A549 (cell line): ENCODE data around the gene PLCB1. TPM values are rescaled to one million over a fixed set of nuclear protein-coding genes. Genes with fewer than 3 reads are reported as not detected.
A peak's percentile ranks its signal among the peaks of the same experiment; 100 is the strongest.

Source experiments
- ATAC-seq, 2 experiments: fragments of 200-7000 bp in 1 of 2; fragments of >200 bp in 1 of 2; cut with Nextera tagmentation in 1 of 2; cut with Tn5 transposase in 1 of 2; 3 replicates each; pipeline versions ENCODE4 v1.8.0 to v1.9.1; 2018 to 2020; ENCODE audit warnings: mild to moderate bottlenecking in 1 of 2, moderate library complexity in 1 of 2
- CTCF ChIA-PET: fragments of 300-600 bp; sonication (Branson Sonifier 250); formaldehyde crosslinking; extraction: SDS; loops from one replicate; lab custom pipeline; 2021; ENCODE audit warnings: antibody characterized with exemption, inconsistent platforms; lab: Yijun Ruan, JAX
- POLR2A ChIA-PET: fragments of 350-600 bp; formaldehyde crosslinking; extraction: SDS; loops from one replicate; lab custom pipeline; 2021; ENCODE audit warnings: antibody characterized with exemption, inconsistent platforms; lab: Yijun Ruan, JAX
- DNase-seq, 2 experiments: peaks; one replicate each; pipeline versions ENCODE4 v3.0.0 to v3.0.0-alpha.2; 2011 to 2016; ENCODE audit warnings: low read depth in 1 of 2, low spot score in 1 of 2
- FAIRE-seq: peaks from 2 replicates; lab custom pipeline; 2011; peaks lifted over from hg19 to GRCh38; lab: Jason Lieb, UNC
- H3K27ac ChIP-seq, 2 experiments: fragments of >200 bp; sonication (Bioruptor Twin); formaldehyde crosslinking; 3 replicates each; pipeline ENCODE4 v1.5.1; 2016 to 2017
- H3K4me1 ChIP-seq: fragments of >200 bp; sonication (Bioruptor Twin); formaldehyde crosslinking; 3 replicates; pipeline ENCODE4 v1.6.1; 2016
- H3K4me2 ChIP-seq: fragments of >200 bp; sonication (Bioruptor Twin); formaldehyde crosslinking; 3 replicates; pipeline ENCODE4 v1.6.1; 2016
- H3K4me3 ChIP-seq: fragments of >200 bp; sonication (Bioruptor Twin); formaldehyde crosslinking; 3 replicates; pipeline ENCODE4 v1.5.1; 2016
- H3K9me3 ChIP-seq: fragments of >200 bp; sonication (Bioruptor Twin); formaldehyde crosslinking; 3 replicates; pipeline ENCODE4 v1.6.1; 2016
- BHLHE40 ChIP-seq: IDR thresholded peaks from 2 replicates; pipeline ENCODE4 v1.6.1; 2012; ENCODE audit warnings: low read depth, low read length, inconsistent platforms
- CBX8 ChIP-seq: fragments of 200-600 bp; sonication (generic); IDR thresholded peaks from 2 replicates; pipeline ENCODE4 v1.6.1; 2016
- CEBPB ChIP-seq, 2 experiments: fragments of >200 bp in 1 of 2; sonication (Bioruptor Twin) in 1 of 2; formaldehyde crosslinking in 1 of 2; IDR thresholded peaks; 2 replicates each; pipeline ENCODE4 v1.6.1; 2012 to 2016
- CHD4 ChIP-seq: fragments of 200-600 bp; sonication (generic); IDR thresholded peaks from 2 replicates; pipeline ENCODE4 v1.6.1; 2016; ENCODE audit warnings: antibody characterized with exemption, mild to moderate bottlenecking, borderline replicate concordance
- EHF ChIP-seq: fragments of 250-450 bp; sonication (Bioruptor Pico); IDR thresholded peaks from 2 replicates; pipeline ENCODE4 v1.5.0; 2020; ENCODE audit warnings: mild to moderate bottlenecking
- FOXS1 ChIP-seq: fragments of 250-450 bp; sonication (Bioruptor Pico); IDR thresholded peaks from 2 replicates; pipeline ENCODE4 v1.5.0; 2020; ENCODE audit warnings: mild to moderate bottlenecking, moderate library complexity
- HDAC2 ChIP-seq: fragments of 200-600 bp; sonication (generic); IDR thresholded peaks from 2 replicates; pipeline ENCODE4 v1.6.1; 2016
- HEYL ChIP-seq: fragments of 250-450 bp; sonication (Bioruptor Pico); IDR thresholded peaks from 2 replicates; pipeline ENCODE4 v1.8.0; 2021; ENCODE audit warnings: mild to moderate bottlenecking, moderate library complexity
- HOXA7 ChIP-seq: fragments of 250-450 bp; sonication (Bioruptor Pico); IDR thresholded peaks from 2 replicates; pipeline ENCODE4 v1.5.0; 2020; ENCODE audit warnings: mild to moderate bottlenecking, moderate library complexity
- JUN ChIP-seq, 2 experiments: fragments of >200 bp; sonication (Bioruptor Twin); formaldehyde crosslinking; IDR thresholded peaks; 2 replicates in 1 of 2; 3 replicates in 1 of 2; pipeline ENCODE4 v1.6.1; 2016 to 2017
- JUNB ChIP-seq: fragments of >200 bp; sonication (Bioruptor Twin); formaldehyde crosslinking; IDR thresholded peaks from 2 replicates; pipeline ENCODE4 v1.6.1; 2016
- MAFK ChIP-seq: fragments of 450-650 bp; IDR thresholded peaks from 2 replicates; pipeline ENCODE4 v1.6.1; 2014; ENCODE audit not compliant: partially characterized antibody
- PHF8 ChIP-seq: fragments of 200-600 bp; sonication (generic); IDR thresholded peaks from 2 replicates; pipeline ENCODE4 v1.6.1; 2016; ENCODE audit warnings: low read depth, mild to moderate bottlenecking, antibody characterized with exemption, moderate library complexity, borderline replicate concordance
- POLR2A ChIP-seq: IDR thresholded peaks from 2 replicates; pipeline ENCODE4 v1.6.1; 2012; ENCODE audit warnings: mild to moderate bottlenecking, low read length
- RARB ChIP-seq: fragments of 250-450 bp; sonication (Bioruptor Pico); IDR thresholded peaks from 2 replicates; pipeline ENCODE4 v1.8.0; 2021; ENCODE audit warnings: mild to moderate bottlenecking, moderate library complexity
- RCOR1 ChIP-seq: fragments of 150-350 bp; IDR thresholded peaks from 2 replicates; pipeline ENCODE4 v1.6.1; 2014; ENCODE audit warnings: antibody characterized with exemption, low read length, low read depth
- RNF2 ChIP-seq: fragments of 200-600 bp; sonication (generic); IDR thresholded peaks from 2 replicates; pipeline ENCODE4 v1.6.1; 2016; ENCODE audit warnings: low read depth, mild to moderate bottlenecking, antibody characterized with exemption, moderate library complexity, borderline replicate concordance
- TP53 ChIP-seq: fragments of 250-450 bp; sonication (Bioruptor Pico); IDR thresholded peaks from 2 replicates; pipeline ENCODE4 v1.5.0; 2021; ENCODE audit warnings: mild to moderate bottlenecking, moderate library complexity
- ZNF302 ChIP-seq: fragments of 250-450 bp; sonication (Bioruptor Pico); IDR thresholded peaks from 2 replicates; pipeline ENCODE4 v1.9.0; 2021; ENCODE audit warnings: inconsistent platforms, mild to moderate bottlenecking, moderate library complexity
- ZSCAN20 ChIP-seq: fragments of 250-450 bp; sonication (Bioruptor Pico); IDR thresholded peaks from 2 replicates; pipeline ENCODE4 v1.8.0; 2022; ENCODE audit warnings: mild to moderate bottlenecking, moderate library complexity
- WGBS: methylation state at CpG from one replicate; pipeline ENCODE4 v1.1.6; 2017; ENCODE audit errors: missing lambda C conversion rate; 5-methylcytosine and 5-hydroxymethylcytosine counted together
- polyA plus RNA-seq, 4 experiments: library from polyadenylated mRNA; depleted of rRNA in 3 of 4; stranded (reverse); fragments of >200 nt; fragmentation: RNase III in 1 of 4; extraction: RNeasy Plus Mini Kit Qiagen cat#74134 plus additional on column Dnase treatment in 1 of 4; gene quantifications; 2 replicates in 3 of 4; 3 replicates in 1 of 4; pipeline ENCODE4 v1.2.3, GENCODE V29; 2011 to 2017
- TF ChIP-seq, protein P1 (sequence below): fragments of 200-600 bp; sonication (generic); IDR thresholded peaks from 2 replicates; pipeline ENCODE4 v1.6.1; 2016; ENCODE audit warnings: antibody characterized with exemption, mild to moderate bottlenecking, moderate library complexity
- TF ChIP-seq, protein P2 (sequence below): fragments of >200 bp; sonication (Bioruptor Twin); formaldehyde crosslinking; IDR thresholded peaks from 3 replicates; pipeline ENCODE4 v1.5.1; 2016
- TF ChIP-seq, protein P3 (sequence below): fragments of >200 bp; sonication (Bioruptor Twin); formaldehyde crosslinking; IDR thresholded peaks from 3 replicates; pipeline ENCODE4 v1.6.1; 2016
- TF ChIP-seq, protein P4 (sequence below): IDR thresholded peaks from 2 replicates; pipeline ENCODE4 v1.6.1; 2012

Gene PLCB1
- polyA plus RNA-seq, 2 of the 4 experiments (the other 2 are of a cell fraction) = 0.97 to 6.3 TPM

DNA sequence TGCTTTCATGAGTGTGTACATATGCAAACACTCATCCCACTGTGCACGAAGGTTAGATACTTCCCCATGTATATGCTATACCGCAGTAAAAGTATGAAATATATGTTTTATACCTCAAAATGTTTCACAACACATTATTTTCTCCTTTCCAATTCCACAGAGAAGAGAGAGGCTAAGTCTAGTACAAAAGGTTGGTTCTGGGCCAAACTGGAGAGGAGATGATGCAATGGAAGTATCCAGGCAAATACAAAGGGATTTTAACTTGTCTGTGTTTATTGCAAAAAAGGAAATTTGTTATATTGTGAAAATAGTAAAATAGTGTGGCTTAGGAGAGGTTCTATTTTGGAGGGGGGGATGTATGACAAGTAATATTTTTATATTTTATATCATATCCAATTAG, 112.6 kb downstream of the PLCB1 start:
- no peak for FAIRE-seq
- Histone ChIP-seq H3K4me1 (no peaks in the 10 kb centered on the region), H3K27ac (no peak overlapping the region), H3K9me3 (no peaks in the 10 kb centered on the region), H3K4me3 (no peak overlapping the region), H3K4me2 (no peak overlapping the region)
- WGBS = 18% methylated on average over 2 of the region's 2 CpGs
- CTCF ChIA-PET = no interaction called here
- POLR2A ChIA-PET = no interaction called here
- ATAC-seq = no peak
- TF ChIP-seq HDAC2 = no peak
- 0 out of 4 replicates have a peak, but pooled peaks of 1 of the 2 experiments have one; percentile 19 for TF ChIP-seq CEBPB (IDR thresholded peaks at IDR 0.05)
- DNase-seq = no peak

GRCh38 chr20:8246153-8246552, 114.1 kb downstream of the PLCB1 start:
- H3K4me2 ChIP-seq = no peak overlapping the region
- no peak overlapping the region for H3K27ac ChIP-seq
- CTCF ChIA-PET = no interaction called here
- no peak for DNase-seq
- no peaks in the 10 kb centered on the region for H3K4me1 ChIP-seq
- ATAC-seq = no peak
- H3K9me3 ChIP-seq = no peaks in the 10 kb centered on the region
- POLR2A ChIA-PET = no interaction called here
- WGBS = 88% methylated on average over 1 of the region's 1 CpG
- no peak overlapping the region for H3K4me3 ChIP-seq
- TF ChIP-seq, protein P1, sequence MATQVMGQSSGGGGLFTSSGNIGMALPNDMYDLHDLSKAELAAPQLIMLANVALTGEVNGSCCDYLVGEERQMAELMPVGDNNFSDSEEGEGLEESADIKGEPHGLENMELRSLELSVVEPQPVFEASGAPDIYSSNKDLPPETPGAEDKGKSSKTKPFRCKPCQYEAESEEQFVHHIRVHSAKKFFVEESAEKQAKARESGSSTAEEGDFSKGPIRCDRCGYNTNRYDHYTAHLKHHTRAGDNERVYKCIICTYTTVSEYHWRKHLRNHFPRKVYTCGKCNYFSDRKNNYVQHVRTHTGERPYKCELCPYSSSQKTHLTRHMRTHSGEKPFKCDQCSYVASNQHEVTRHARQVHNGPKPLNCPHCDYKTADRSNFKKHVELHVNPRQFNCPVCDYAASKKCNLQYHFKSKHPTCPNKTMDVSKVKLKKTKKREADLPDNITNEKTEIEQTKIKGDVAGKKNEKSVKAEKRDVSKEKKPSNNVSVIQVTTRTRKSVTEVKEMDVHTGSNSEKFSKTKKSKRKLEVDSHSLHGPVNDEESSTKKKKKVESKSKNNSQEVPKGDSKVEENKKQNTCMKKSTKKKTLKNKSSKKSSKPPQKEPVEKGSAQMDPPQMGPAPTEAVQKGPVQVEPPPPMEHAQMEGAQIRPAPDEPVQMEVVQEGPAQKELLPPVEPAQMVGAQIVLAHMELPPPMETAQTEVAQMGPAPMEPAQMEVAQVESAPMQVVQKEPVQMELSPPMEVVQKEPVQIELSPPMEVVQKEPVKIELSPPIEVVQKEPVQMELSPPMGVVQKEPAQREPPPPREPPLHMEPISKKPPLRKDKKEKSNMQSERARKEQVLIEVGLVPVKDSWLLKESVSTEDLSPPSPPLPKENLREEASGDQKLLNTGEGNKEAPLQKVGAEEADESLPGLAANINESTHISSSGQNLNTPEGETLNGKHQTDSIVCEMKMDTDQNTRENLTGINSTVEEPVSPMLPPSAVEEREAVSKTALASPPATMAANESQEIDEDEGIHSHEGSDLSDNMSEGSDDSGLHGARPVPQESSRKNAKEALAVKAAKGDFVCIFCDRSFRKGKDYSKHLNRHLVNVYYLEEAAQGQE = no peak
- peak; percentile 81 for TF ChIP-seq MAFK
- FAIRE-seq = no peak

DNA sequence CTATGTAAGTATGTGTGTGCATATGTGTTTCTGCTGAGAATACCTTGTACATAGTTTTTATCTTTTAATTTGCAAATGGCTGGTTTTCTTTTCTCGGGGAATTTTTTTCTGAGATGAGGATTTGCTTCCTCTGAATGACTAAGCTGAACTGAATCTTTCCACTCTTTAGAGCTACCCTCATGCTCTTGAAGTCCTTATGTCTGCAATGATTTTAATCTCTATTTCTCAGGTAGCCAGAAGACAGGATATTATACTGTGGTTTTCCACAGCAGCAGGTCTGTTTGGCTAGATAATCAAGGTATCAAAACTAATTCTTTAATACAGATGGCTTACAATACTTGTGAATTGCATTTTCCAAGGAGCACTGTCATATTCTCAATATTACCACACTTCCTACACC, 114.7 kb downstream of the PLCB1 start:
- POLR2A ChIA-PET = no interaction called here
- FAIRE-seq = no peak
- Histone ChIP-seq H3K9me3 (no peaks in the 10 kb centered on the region), H3K4me3 (no peak overlapping the region), H3K27ac (no peak overlapping the region), H3K4me1 (no peaks in the 10 kb centered on the region), H3K4me2 (no peak overlapping the region)
- no peak for ATAC-seq
- WGBS = 56% methylated on average over 1 of the region's 1 CpG
- CTCF ChIA-PET = interaction anchor here (2.2 kb wide), 1 partner anchor 57 kb away, joined by 4 read pairs; no protein-coding TSS in a partner anchor
- TF ChIP-seq, protein P2, sequence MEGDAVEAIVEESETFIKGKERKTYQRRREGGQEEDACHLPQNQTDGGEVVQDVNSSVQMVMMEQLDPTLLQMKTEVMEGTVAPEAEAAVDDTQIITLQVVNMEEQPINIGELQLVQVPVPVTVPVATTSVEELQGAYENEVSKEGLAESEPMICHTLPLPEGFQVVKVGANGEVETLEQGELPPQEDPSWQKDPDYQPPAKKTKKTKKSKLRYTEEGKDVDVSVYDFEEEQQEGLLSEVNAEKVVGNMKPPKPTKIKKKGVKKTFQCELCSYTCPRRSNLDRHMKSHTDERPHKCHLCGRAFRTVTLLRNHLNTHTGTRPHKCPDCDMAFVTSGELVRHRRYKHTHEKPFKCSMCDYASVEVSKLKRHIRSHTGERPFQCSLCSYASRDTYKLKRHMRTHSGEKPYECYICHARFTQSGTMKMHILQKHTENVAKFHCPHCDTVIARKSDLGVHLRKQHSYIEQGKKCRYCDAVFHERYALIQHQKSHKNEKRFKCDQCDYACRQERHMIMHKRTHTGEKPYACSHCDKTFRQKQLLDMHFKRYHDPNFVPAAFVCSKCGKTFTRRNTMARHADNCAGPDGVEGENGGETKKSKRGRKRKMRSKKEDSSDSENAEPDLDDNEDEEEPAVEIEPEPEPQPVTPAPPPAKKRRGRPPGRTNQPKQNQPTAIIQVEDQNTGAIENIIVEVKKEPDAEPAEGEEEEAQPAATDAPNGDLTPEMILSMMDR = no peak
- no peak for TF ChIP-seq CBX8
- TF ChIP-seq, protein P3, sequence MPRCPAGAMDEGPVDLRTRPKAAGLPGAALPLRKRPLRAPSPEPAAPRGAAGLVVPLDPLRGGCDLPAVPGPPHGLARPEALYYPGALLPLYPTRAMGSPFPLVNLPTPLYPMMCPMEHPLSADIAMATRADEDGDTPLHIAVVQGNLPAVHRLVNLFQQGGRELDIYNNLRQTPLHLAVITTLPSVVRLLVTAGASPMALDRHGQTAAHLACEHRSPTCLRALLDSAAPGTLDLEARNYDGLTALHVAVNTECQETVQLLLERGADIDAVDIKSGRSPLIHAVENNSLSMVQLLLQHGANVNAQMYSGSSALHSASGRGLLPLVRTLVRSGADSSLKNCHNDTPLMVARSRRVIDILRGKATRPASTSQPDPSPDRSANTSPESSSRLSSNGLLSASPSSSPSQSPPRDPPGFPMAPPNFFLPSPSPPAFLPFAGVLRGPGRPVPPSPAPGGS = no peak
- no peak for DNase-seq

DNA sequence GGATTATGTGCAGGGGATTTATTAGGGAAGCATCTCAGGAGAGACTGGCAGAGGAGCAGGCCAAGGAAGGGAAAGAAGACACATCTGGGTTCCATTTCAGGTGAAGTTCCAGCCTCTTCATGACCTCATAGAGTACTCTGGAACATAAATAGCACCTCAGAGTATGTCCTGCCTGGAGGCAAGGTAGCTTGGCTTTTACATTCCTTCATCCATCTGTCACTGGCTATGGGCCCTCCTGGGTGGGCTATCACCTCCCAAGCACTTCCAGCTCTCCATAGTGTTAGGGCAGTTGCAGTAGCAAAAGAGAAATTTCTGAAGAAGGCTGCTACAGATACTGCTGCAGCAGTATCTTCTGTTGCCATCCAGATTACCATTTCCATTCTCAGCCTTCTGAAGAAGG, 116.0 kb downstream of the PLCB1 start:
- no peak for DNase-seq
- TF ChIP-seq, protein P4, sequence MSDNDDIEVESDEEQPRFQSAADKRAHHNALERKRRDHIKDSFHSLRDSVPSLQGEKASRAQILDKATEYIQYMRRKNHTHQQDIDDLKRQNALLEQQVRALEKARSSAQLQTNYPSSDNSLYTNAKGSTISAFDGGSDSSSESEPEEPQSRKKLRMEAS = no peak
- TF ChIP-seq ZNF302 (CRISPR knock-in tag) (no peak), POLR2A (no peak), JUNB (no peak), BHLHE40 (no peak), ZSCAN20 (CRISPR knock-in tag) (no peak), HEYL (CRISPR knock-in tag) (no peak), JUN (IDR thresholded peaks at IDR 0.05) (no peak), RARB (CRISPR knock-in tag) (no peak), TP53 (CRISPR knock-in tag) (no peak), HDAC2 (no peak), EHF (CRISPR knock-in tag) (no peak), CHD4 (no peak), HOXA7 (CRISPR knock-in tag) (no peak), PHF8 (no peak), RNF2 (no peak), RCOR1 (no peak), FOXS1 (CRISPR knock-in tag) (no peak)
- CTCF ChIA-PET = interaction anchor here (0.6 to 2.2 kb wide), 4 partner anchors 15 to 872 kb away, joined by 3 to 6 read pairs (median 4); no protein-coding TSS in a partner anchor
- Histone ChIP-seq H3K4me1 (no peaks in the 10 kb centered on the region), H3K4me2 (no peak overlapping the region), H3K27ac (no peak overlapping the region), H3K4me3 (no peak overlapping the region), H3K9me3 (no peaks in the 10 kb centered on the region)
- no peak for FAIRE-seq
- POLR2A ChIA-PET = no interaction called here
- no peak; a peak in 1 of 6 replicates for ATAC-seq
